Suprapubic skin (tissue), 4 donors: ENCODE data around the gene IGF2BP2. TPM values are rescaled to one million over a fixed set of nuclear protein-coding genes. Genes with fewer than 3 reads are reported as not detected.

ENCODE experiments used
- DNase-seq, 2 donors: peaks; one replicate each; pipeline ENCODE4 v3.0.0-alpha.2; 2019; ENCODE audit warnings: low spot score in 2 of 2
- H3K27ac ChIP-seq: fragments of 200-600 bp; sonication (generic); one replicate; pipeline ENCODE4 v1.5.1; 2019
- H3K27me3 ChIP-seq: fragments of 200-600 bp; sonication (generic); one replicate; pipeline ENCODE4 v1.5.1; 2019
- H3K36me3 ChIP-seq: fragments of 200-600 bp; sonication (generic); one replicate; pipeline ENCODE4 v1.5.1; 2019
- H3K4me1 ChIP-seq: fragments of 200-600 bp; sonication (generic); one replicate; pipeline ENCODE4 v1.5.1; 2019
- H3K4me3 ChIP-seq: fragments of 200-600 bp; sonication (generic); one replicate; pipeline ENCODE4 v1.5.1; 2019; ENCODE audit warnings: mild to moderate bottlenecking
- H3K9me3 ChIP-seq: fragments of 200-600 bp; sonication (generic); one replicate; pipeline ENCODE4 v1.5.1; 2019
- EP300 ChIP-seq: sonication (generic); formaldehyde crosslinking; IDR thresholded peaks from one replicate; pipeline ENCODE4 v1.6.1; 2017; ENCODE audit warnings: antibody characterized with exemption
- POLR2A ChIP-seq, 2 donors: fragments of 450-650 bp; IDR thresholded peaks; one replicate each; pipeline ENCODE4 v1.6.1; 2017; ENCODE audit warnings: antibody characterized with exemption in 2 of 2, mild to moderate bottlenecking in 2 of 2, moderate library complexity in 2 of 2
- POLR2AphosphoS5 ChIP-seq, 3 donors: sonication (generic); formaldehyde crosslinking; IDR thresholded peaks; one replicate each; pipeline ENCODE4 v1.6.1; 2017; ENCODE audit warnings: antibody characterized with exemption in 3 of 3
- WGBS: methylation state at CpG from one replicate; pipeline ENCODE4 v1.1.5; 2018; 5-methylcytosine and 5-hydroxymethylcytosine counted together
- total RNA-seq, 4 donors: library from RNA; depleted of rRNA; stranded (reverse); fragments of >200 nt; gene quantifications; one replicate each; pipeline ENCODE4 v1.1.0, GENCODE V29; 2016
- TF ChIP-seq, protein P1 (sequence below), 2 donors: fragments of 200-600 bp in 1 of 2; fragments of 450-650 bp in 1 of 2; sonication (generic) in 1 of 2; IDR thresholded peaks; one replicate each; pipeline ENCODE4 v1.5.1; 2016 to 2019; ENCODE audit warnings: antibody characterized with exemption in 2 of 2, mild to moderate bottlenecking in 1 of 2, moderate library complexity in 1 of 2

Gene IGF2BP2
- total RNA-seq, 4 donors from 2014 or later: 7.6 to 29.9 (median 8.4) TPM

DNA sequence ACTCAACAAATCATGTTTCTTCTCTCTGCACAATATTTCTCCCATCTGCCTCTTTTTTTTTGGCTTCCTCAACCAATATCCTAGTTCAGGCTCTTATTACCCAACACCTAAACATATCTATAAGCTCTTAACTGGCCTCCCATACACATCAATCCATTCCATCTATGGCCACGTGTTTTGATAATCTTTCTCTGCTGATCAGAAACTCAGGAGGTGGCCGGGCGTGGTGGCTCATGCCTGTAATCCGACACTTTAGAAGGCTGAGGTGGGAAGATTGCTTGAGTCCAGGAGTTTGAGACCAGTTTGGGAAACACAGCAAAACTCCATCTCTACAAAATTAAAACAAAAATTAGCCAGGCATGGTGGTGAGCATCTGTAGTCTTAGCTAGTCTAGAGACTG is 68.4 kb downstream of the IGF2BP2 start:
- DNase-seq: no peak
- Histone ChIP-seq H3K9me3 (no peaks in the 10 kb centered on the region), H3K36me3 (no peaks in the 10 kb centered on the region), H3K4me3 (no peak overlapping the region), H3K27ac (no peak overlapping the region), H3K4me1 (peaks cover 10% of the 10 kb centered on the region), H3K27me3 (no peaks in the 10 kb centered on the region)
- WGBS: 96% methylated on average over 4 of the region's 4 CpGs
- TF ChIP-seq POLR2A (IDR thresholded peaks at IDR 0.05) (no peak), EP300 (no peak), POLR2AphosphoS5 (IDR thresholded peaks at IDR 0.05) (no peak)
- TF ChIP-seq, protein P1, sequence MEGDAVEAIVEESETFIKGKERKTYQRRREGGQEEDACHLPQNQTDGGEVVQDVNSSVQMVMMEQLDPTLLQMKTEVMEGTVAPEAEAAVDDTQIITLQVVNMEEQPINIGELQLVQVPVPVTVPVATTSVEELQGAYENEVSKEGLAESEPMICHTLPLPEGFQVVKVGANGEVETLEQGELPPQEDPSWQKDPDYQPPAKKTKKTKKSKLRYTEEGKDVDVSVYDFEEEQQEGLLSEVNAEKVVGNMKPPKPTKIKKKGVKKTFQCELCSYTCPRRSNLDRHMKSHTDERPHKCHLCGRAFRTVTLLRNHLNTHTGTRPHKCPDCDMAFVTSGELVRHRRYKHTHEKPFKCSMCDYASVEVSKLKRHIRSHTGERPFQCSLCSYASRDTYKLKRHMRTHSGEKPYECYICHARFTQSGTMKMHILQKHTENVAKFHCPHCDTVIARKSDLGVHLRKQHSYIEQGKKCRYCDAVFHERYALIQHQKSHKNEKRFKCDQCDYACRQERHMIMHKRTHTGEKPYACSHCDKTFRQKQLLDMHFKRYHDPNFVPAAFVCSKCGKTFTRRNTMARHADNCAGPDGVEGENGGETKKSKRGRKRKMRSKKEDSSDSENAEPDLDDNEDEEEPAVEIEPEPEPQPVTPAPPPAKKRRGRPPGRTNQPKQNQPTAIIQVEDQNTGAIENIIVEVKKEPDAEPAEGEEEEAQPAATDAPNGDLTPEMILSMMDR (IDR thresholded peaks at IDR 0.05): no peak

DNA sequence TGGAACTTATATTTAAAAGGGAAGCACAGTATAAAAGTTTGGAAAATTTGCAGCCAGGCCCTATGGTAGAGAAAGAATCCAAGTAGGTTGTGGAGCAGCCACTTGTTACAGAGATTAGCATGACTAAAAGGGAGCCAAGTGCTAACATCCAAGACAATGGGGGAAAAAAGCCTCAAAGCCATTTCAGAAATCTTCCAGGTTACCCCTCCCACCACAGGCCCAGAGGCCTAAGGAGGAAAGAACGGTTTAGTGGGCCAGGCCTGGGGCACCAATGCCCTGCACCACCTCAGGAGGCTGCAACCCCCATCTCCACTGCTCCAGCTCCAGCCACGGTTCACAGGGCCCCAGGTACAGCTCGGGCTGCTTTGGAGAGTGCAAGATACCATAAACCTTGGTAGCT is 69.9 kb downstream of the IGF2BP2 start:
- 73% methylated on average over 3 of the region's 3 CpGs for WGBS
- no peaks in the 10 kb centered on the region for H3K9me3 ChIP-seq
- no peaks in the 10 kb centered on the region for H3K27me3 ChIP-seq
- no peaks in the 10 kb centered on the region for H3K4me1 ChIP-seq
- no peak overlapping the region for H3K27ac ChIP-seq
- no peak overlapping the region for H3K4me3 ChIP-seq
- no peaks in the 10 kb centered on the region for H3K36me3 ChIP-seq
- no peak for DNase-seq
- TF ChIP-seq POLR2AphosphoS5 (IDR thresholded peaks at IDR 0.05): no peak
- TF ChIP-seq, protein P1 (IDR thresholded peaks at IDR 0.05): no peak
- TF ChIP-seq EP300: no peak
- no peak for TF ChIP-seq POLR2A (IDR thresholded peaks at IDR 0.05)

DNA sequence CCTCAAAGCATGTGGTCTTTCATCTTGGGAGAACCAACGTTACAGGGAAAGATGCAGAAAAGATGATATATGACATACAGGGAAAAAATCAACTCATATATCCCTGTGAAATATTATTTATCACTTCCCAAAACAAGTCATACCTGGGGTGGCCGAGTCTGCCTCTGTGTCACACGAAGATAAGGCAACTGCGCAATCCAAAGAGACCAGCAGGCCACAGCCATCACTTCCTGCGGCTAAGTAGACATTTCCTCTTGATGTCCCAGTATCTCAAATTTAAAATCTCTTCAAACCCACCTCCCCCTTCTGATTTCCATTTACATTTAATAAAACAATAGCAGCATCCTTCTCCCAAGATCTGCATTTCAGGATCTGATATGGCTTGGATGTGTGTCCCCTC is 71.5 kb downstream of the IGF2BP2 start:
- WGBS: 75% methylated on average over 5 of the region's 5 CpGs
- no peaks in the 10 kb centered on the region for H3K9me3 ChIP-seq

DNA sequence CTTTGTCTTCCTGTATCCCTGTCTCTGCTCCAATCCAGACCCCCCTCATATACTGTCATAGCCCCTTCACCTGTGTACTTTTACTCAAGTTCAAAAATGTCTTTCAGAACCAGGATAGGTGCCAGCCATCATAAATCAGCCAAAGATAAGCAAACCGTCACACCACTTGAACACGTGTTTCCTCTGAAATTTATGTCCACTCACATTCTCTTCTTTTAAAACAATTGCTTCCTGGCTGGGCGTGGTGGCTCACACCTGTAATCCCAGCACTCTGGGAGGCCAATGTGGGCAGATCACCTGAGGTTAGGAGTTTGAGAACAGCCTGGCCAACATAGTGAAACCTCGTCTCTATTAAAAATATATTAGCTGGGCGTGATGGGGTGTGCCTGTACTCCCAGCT is 74.1 kb downstream of the IGF2BP2 start:
- H3K36me3 ChIP-seq: no peaks in the 10 kb centered on the region
- H3K27ac ChIP-seq: no peak overlapping the region
- WGBS: 74% methylated on average over 5 of the region's 5 CpGs
- no peak overlapping the region for H3K4me3 ChIP-seq
- H3K9me3 ChIP-seq: no peaks in the 10 kb centered on the region
- TF ChIP-seq EP300 (no peak), POLR2A (IDR thresholded peaks at IDR 0.05) (no peak), POLR2AphosphoS5 (IDR thresholded peaks at IDR 0.05) (no peak)
- TF ChIP-seq, protein P1 (IDR thresholded peaks at IDR 0.05): no peak
- no peak for DNase-seq
- H3K4me1 ChIP-seq: peaks cover 9% of the 10 kb centered on the region
- H3K27me3 ChIP-seq: no peaks in the 10 kb centered on the region

More for the DNA sequence above, 71.5 kb downstream of the IGF2BP2 start:
- no peak overlapping the region for H3K4me3 ChIP-seq
- no peaks in the 10 kb centered on the region for H3K27me3 ChIP-seq
- TF ChIP-seq POLR2A (IDR thresholded peaks at IDR 0.05): no peak
- TF ChIP-seq, protein P1 (IDR thresholded peaks at IDR 0.05): no peak
- TF ChIP-seq POLR2AphosphoS5 (IDR thresholded peaks at IDR 0.05): no peak
- no peak for TF ChIP-seq EP300
- H3K36me3 ChIP-seq: no peaks in the 10 kb centered on the region
- H3K4me1 ChIP-seq: no peaks in the 10 kb centered on the region
- no peak for DNase-seq
- H3K27ac ChIP-seq: no peak overlapping the region

DNA sequence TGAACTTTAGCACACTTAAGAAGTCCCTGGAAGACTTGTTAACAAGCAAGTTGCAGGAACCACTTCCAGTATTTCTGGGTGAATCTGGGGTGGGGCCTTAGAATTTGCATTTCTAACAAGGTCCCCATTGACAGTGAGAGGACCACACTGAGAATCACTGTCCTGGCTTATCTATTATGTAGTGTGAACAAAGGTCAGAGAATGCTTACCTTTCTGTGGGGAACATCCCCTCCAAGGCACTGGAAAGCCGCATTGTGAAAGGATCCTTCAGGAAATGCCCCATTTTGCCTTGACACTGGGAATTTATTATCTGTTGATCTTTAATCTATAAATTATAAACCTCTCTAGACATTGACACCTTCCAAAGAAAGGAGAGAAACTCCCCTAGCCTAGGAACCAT is 74.8 kb downstream of the IGF2BP2 start:
- no peaks in the 10 kb centered on the region for H3K36me3 ChIP-seq
- no peak for DNase-seq
- H3K9me3 ChIP-seq: no peaks in the 10 kb centered on the region
- TF ChIP-seq EP300: no peak
- TF ChIP-seq, protein P1 (IDR thresholded peaks at IDR 0.05): no peak
- H3K4me3 ChIP-seq: no peak overlapping the region
- WGBS: 100% methylated on average over 1 of the region's 1 CpG
- no peak overlapping the region for H3K27ac ChIP-seq
- H3K27me3 ChIP-seq: no peaks in the 10 kb centered on the region
- H3K4me1 ChIP-seq: peaks cover 16% of the 10 kb centered on the region
